Fibroblast of skin of back (primary cell): ENCODE measurements around the gene MET.
"Not testable (repeated sequence)": the region's sequence is repeated elsewhere in the genome, so short reads cannot be mapped to it uniquely, and the experiment has no call there.

ENCODE experiments used
- DNase-seq: peaks from one replicate; pipeline ENCODE4 v3.0.0-alpha.2; 2013

MET gene

DNA sequence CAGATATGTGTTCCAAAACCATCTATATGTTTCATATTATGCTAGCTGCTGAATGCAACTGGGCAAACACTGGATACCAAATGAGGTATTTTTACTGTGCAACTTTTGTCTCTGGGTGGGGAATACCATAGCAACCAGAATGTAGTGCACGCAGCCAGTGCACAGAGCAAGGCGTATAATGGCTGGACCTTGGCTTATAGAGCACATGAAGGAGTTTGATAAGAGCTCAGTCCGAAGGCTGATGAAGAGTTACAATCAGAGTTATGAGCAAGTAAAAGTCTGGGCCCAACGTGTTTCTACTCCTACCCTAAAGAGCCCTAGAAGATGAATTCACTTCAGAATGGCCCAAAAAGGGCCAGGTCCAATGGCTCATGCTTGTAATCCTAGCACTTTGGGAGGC lies 82.2 kb downstream of the MET start:
- DNase-seq, result no peak

DNA sequence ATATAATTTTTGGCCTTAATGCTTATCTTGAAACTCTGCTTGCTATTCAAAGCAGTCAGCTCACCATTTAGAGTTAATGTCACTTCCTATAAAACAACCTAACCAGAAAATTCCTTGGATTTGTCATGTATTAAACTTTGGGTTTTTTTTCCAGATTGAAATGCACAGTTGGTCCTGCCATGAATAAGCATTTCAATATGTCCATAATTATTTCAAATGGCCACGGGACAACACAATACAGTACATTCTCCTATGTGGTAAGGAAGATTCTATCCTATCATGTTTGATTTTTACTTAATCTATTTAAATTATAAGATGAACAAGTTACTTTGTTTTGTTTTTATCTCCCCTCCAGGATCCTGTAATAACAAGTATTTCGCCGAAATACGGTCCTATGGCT lies 85.3 kb downstream of the MET start:
- DNase-seq, result no peak

DNA sequence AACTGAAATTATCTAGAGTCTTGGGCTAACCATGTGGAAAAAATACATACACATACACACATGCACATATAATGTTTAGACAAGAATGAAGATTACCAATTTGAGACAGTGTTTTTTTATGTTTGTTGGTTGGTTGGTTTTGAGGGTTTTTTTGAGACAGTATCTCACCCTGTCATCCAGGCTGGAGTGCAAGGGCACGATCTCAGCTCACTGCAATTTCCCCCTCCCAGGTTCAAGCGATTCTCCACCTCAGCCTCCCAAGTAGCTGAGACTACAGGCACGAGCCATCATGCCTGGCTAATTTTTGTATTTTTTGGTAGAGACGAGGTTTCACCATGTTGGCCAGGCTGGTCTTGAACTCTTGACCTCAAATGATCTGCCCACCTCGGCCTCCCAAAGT lies 87.6 kb downstream of the MET start:
- not testable (repeated sequence) for DNase-seq

DNA sequence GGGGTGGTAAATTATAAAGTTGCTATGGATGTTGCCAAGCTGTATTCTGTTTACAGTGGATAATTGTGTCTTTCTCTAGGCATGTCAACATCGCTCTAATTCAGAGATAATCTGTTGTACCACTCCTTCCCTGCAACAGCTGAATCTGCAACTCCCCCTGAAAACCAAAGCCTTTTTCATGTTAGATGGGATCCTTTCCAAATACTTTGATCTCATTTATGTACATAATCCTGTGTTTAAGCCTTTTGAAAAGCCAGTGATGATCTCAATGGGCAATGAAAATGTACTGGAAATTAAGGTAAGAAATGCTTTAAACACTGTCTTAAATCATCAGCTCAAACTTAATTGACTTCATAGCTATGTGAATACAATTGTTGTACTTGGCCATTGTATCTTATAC lies 91.0 kb downstream of the MET start:
- DNase-seq, result no peak

DNA sequence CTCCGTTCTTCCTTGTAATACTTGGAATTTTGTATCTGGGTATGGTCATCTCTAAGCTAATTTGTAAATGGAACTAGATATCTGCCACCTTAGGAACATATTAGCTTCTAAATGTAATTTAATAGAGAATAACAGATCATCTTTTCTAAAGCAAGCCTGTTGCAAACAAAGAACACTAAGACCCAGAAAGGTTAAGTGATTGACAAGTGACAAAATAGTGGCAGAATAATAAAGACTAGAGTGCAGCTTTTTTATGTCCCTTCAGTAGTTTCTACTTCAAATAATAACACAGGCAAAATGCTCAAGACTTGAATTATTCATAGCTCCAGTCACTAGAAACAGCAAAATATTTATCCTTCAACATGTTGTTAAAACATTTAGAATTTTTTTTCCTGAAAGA lies 91.7 kb downstream of the MET start:
- DNase-seq, result no peak

DNA sequence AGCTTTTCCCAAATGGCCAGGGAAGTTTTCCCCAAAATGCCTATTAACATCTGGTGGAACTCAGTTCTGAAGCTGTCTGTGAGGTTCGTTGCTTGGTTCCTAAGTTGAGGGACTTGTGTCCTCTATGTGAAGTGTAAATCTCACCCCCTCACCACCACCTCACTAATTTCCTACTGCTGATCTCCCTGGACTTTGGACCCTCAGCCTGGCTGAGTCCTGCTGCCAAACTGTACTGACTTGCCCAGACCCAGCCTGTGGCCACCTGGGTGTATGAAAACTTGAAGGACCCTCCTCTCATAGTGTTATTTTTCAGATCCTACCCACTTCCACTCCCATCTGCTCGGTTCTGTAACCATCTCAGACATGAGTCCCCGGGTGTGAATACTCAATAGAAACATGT lies 94.9 kb downstream of the MET start:
- no peak for DNase-seq

DNA sequence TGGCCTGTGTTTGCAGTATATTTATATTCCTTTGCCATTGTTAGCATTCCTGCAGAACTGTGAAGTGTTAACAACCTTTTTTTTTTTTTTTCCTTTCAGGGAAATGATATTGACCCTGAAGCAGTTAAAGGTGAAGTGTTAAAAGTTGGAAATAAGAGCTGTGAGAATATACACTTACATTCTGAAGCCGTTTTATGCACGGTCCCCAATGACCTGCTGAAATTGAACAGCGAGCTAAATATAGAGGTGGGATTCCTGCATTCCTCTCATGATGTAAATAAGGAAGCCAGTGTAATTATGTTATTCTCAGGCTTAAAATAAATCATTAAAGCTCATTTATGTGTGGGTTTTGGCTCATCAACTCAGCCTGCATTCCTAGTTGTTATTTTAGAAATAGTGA lies 97.5 kb downstream of the MET start:
- DNase-seq, result no peak

DNA sequence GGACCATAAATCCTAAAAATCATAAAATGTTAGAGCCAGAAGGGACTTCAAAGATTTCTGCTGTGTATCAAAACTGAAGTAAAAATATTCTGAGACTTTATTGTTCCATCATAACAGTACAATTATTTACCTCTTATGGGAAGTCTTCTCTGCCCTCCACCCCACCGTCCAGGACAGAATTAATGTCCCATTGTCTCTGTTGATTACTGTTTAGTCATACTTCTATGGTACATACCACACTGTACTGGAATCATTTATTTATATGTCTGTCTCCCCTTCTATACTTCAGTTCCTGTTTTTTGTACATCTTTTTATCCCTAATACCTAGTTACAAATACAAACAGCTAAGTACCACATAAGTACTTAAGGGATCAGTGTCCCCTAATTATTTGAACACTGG lies 98.9 kb downstream of the MET start:
- DNase-seq, result no peak

DNA sequence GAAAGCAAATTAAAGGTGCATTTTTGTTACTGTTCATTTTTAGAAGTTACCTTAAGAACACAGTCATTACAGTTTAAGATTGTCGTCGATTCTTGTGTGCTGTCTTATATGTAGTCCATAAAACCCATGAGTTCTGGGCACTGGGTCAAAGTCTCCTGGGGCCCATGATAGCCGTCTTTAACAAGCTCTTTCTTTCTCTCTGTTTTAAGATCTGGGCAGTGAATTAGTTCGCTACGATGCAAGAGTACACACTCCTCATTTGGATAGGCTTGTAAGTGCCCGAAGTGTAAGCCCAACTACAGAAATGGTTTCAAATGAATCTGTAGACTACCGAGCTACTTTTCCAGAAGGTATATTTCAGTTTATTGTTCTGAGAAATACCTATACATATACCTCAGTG lies 99.6 kb downstream of the MET start:
- DNase-seq, result no peak

DNA sequence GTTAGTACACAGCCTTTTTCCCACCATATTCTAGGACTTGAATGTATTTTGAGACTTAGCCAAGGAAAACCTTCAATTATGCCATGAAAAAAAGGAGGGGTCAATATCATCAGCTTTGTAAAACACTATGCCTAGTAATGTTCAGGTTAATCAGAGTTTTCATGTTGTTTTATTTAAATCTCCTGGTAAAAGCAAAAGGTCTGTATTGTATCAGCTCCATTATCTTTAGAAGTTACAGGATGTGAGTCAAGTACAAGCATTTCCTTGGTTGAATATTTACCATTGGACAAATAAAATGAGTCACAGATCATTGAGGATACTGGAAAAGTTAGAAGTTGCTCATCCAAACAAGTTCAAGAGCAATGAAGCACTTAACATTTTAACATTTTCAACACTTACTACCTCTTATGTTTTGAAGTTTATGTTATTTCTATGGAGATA lies 100.4 kb downstream of the MET start:
- DNase-seq, result peak; percentile 82

DNA sequence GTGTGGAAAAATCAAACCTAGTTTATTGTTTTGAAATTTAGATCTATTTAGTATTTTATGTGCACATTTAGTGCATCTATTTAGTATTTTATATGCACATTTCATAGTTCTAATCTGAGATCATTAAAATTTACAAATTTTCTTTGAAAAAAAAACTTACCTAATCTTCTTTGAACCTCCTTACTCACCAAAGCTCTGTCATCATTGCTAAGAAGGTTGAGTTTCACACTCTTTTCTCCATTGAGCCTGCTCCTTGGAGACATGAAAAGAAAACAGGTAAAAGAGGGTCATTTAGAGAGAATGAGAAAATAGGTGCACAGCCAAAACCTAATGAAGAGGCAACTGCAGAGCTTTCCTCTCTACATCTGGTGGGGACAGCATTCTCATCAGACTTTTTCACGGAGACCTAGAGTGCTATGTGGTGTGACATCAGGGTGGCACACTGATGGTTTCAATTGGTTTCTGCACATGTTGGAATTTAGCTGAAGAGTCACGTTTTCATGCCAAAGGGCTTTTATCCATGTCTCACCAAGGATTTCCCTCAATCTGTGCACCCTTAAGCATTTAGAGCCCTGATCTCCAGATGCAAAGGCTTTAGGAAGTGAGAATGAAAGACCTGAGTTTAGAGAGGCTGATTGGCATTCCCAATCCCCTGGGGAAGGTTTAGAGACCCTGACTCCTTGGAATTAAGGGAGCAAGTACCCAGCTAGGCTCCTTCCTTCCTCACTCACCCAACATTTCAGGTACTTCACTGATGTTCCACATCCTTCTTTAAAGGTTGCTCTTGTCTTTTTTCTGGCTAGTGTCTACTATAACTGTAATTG lies 101.1 kb downstream of the MET start:
- no peak for DNase-seq

DNA sequence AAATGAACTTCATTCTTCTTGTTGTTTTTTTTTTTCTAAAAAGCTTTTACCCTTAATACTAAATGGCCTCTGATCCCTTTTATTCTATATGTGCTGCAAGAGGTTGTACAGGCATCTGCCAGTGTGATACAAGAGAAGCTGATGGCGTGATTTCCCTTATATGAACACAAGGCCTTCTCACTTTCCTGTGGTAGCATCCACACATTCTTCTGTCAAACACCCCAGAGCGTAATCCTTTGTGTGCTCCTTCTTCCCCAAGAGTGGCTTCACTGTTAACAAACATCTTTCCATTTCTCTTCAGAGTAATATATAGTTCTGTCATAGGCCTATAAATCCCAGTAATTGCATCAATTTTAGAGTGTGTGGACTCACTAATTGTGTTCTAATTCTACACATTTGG lies 104.0 kb downstream of the MET start:
- DNase-seq, result no peak

DNA sequence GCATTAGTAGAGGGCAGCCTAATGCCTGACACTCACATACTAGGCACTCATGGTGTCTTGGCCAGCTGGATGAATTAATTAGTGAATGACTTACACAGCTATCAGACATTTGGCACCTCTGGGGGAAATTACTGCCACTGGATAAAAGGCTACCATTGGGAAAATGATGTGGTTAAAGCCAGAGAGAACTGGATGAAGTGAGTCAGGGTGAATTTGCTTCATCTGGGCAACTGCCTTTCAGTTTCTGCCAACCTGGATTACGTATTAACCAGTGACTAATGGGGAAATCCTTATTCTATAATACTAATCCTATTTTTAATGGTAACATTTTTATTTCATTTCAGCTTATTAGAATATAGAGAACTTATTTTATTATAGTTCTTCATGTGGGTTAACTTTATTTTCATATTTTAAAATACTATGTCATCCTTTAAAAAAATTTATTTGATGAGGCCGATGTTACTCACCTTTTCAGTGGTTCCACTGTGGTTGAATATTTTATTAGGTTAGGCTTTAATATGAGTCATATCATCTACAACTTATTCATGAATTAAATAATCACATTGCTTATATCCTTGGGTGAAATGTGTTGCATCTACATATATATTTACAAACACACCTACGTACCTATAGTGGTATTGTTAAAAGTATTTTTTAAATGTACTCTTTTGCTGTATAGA lies 104.8 kb downstream of the MET start:
- peak; percentile 79 for DNase-seq

DNA sequence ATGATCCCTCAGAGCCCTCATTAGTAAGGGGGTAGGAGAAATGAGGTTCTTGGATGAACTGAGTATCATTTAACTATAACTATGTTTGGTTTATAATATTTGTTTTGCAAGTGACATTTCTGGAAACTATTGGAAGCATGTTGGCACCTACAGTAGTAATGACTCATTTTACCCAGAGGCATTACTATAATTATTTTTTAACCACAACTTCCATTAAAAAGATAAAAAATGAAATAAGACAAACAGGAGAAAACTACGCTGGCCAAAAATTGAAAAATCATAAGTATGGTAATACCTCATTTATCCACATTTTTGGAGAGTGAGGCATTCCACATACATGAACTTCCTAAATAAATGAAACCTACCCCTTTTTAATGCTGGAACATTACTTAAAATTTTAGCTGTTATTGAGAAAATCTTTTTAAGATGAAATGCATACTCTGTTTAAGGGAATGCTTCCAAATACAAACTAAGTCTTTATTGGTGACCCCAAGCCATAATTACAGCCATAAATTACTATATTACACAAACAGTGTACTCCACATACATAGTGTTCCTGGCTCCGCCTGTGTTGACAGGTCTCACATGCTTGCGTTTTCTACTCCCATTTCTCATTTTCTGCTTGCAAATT lies 105.8 kb downstream of the MET start:
- peak; percentile 86 for DNase-seq

DNA sequence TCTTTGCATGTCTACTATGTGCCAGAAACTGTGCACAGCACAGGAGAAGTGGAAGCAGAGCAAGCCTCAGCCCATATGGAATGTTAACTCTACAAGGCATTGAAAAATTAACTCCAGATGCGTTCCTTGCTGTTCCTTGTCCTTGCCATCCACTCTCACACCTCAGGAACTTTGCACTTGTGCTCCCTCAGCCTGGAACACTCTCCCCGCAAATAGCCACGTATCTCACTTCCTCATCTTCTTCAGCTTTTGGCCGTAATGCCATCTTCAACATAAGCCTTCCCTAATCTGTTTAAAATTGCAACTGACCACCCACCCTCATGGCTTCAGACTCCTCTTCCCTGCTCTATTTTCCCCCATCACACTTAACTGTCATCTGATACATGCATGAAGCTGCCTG lies 107.2 kb downstream of the MET start:
- no peak for DNase-seq

DNA sequence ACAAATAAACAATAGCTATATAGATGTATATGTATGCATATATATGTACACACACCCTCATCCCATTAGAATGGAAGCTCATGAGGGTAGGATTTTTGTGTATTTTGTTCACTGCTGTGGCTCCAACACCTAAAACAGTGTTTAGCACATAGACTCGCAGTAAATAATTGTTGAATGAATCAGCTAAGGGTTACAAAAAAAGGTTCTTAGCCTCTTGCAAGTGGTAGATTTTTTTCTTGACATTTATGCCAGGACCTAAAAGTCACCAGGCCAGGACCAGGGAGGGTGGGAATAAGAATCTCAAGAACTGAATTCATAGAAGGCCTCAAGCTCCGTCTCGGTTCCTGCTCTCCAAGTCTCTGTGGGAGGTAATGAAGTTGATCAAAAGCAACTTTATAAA lies 107.9 kb downstream of the MET start:
- DNase-seq, result no peak

DNA sequence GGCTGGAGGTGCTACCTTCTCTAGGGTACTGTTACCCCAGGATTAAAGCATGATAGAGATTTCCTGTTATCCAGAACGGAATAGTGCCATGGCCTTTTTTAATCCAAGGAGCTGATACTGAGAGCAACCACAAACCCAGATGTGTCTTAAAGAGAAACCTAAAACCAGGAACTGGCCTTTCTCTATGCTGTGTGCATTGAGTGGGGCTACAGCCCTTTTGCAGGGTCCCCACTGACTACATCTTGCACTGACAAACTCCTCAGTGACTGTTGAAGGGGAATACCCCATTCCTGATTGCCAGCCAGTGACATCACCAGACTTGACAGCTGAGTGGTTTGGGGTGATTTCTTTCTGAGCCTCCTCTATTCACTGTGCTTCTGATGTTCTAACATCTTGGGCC lies 108.5 kb downstream of the MET start:
- no peak for DNase-seq

DNA sequence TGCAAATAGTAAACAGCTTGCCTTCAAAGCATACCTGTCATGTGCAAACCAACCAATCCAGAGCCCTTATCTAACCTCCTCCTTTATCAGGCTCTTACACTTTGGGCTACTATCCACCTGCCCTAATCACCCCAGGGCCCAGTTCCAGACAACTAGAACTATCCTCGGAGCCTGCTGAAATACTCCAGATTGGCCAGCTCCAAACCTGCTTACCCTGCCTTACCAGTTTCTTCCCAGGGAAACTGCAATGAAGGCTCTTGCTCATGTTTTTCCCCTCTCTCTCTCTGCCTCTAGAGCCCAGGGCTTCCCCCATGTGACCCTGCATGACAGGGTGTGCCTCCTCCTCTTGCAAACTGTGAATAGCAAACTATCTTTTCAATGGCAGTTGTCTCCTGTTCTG lies 109.0 kb downstream of the MET start:
- DNase-seq, result no peak

DNA sequence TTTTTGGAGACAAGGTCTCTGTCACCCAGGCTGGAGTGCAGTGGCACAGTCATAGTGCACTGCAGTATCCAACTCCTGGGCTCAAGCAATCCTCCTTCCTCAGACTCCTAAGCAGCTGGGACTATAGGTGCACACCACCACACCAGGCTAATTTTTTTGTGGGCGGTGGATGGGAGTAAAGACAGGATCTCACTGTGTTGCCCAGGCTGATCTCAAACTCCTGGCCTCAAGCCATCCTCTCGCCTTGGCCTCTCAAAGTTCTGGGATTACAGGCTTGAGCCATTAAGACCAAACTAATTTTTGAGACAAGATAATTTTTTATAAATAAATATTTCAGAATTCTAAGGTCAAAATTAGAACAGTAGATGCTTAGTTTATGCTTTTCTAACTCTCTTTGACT lies 109.6 kb downstream of the MET start:
- DNase-seq, result no peak

DNA sequence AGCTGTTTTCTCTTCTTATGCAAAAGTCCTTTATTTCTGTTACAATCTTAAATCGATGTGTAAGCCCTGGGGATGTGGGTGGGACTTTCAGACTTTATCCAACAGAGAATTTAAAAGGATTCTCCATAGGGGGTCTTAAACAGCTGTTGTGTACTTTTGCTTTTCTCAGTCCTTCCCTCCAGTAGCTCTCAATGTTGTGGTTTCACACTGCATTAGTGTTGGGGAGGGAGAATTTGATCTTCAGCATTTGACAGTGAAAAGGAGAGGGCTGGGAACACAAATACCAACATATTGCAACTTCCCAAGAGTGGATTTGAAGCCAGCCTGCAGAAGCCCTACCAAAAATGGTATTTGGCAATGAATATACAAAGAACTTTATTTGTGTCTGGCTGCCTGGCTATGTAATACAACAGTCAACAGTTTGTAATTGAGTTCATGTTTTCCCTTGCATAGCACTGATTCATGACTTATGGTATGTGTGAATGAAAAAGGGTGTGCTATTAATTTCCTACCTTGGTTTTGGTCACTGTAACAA lies 110.2 kb downstream of the MET start:
- peak; percentile 87 for DNase-seq

DNA sequence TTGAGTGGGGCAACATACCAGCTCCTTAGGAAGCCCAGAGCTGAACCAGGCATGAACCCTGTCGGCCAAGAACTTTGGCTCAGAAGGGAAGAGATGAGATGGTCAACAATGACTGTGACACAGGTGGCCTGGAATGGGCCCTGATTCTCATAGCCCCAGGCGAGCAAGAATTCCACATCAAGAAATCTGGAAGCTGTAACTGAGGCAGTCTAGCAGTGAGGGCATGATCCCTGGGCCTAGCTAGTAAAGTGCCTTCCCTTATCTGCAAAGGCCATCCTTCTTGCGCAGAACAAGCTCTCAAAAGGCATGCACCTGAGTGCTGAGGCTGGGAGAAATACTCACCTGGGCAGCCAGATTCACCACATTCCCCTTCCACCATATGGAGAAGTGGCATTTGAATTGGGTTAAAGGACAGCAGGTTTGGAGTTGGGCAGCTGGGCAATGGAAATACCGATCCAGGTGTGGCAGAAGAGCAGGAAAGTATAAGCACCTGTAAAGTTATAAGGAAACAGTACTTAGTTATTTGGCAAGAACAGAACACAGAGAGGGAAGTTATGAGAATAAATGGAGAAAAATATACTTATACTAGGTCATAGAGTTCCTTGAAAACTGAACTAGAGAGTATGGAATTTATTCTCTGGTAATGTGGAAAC lies 111.8 kb downstream of the MET start:
- no peak for DNase-seq

DNA sequence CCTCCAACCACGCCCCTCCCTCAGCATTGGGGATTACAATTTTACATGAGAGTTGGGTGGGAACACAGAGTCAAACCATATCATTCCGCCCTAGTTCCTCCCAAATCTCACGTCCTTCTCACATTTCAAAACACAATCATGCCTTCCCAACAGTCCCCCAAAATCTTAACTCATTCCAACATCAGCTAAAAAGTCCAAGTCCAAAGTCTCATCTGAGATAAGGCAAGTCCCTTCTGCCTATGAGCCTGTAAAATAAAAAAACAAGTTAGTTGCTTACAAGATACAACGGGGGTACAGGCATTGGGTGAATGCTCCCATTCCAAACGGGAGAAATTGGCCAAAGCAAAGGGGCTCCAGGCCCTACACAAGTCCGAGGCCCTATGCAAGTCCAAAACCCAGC lies 112.7 kb downstream of the MET start:
- no peak for DNase-seq

DNA sequence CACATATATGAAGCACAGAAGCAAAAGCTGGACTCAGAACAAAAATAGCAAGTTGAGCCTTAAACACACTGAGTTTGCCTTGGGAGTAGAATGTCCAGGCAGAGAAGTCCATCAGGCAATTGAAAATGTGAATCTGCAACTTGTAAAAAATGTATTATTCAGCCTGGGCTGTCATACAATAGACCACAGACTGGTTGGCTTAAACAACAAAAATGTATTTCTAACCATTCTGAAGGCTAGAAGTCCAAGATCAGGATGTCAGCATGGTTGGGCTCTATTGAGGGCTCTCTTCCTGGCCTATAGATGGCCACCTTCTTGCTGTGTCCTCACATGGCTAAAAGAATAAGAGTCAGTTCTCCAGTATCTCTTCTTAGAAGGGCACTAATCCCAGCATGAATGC lies 113.8 kb downstream of the MET start:
- peak; percentile 50 for DNase-seq
